Prostate gland (tissue), 2 donors: Measurements from ENCODE around the gene RPL37.

Source experiments
- POLR2A ChIP-seq: fragments of 450-650 bp; IDR thresholded peaks from one replicate; pipeline ENCODE4 v1.6.1; 2016; ENCODE audit warnings: antibody characterized with exemption, mild to moderate bottlenecking
- TF ChIP-seq, protein P1 (sequence below), 4 experiments: fragments of 200-600 bp in 2 of 4; fragments of 450-650 bp in 2 of 4; sonication (generic) in 2 of 4; IDR thresholded peaks; 1 replicate in 3 of 4; 2 replicates in 1 of 4; pipeline ENCODE4 v1.5.1; 2016 to 2019; ENCODE audit warnings: antibody characterized with exemption in 4 of 4, mild to moderate bottlenecking in 2 of 4, moderate library complexity in 2 of 4

DNA sequence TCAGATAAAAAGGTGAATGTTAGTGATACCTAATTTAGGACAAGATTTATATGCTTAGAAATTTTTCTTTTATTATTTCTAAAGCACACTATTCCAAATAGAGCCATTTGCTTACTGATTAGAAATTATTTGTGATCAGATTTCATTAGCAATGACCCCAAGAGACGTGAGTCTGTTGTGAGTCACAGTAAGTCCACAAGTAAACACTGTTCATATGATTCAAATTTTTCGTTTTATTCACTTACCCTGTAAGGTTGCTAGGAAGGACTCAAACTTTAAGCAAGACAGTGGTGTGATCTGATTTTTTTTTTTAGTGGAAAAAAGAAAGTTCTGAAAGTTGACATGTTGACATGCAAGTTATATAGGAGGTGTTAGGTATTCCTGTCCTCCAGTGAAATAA lies 7.3 kb upstream of the RPL37 start:
- TF ChIP-seq, protein P1, sequence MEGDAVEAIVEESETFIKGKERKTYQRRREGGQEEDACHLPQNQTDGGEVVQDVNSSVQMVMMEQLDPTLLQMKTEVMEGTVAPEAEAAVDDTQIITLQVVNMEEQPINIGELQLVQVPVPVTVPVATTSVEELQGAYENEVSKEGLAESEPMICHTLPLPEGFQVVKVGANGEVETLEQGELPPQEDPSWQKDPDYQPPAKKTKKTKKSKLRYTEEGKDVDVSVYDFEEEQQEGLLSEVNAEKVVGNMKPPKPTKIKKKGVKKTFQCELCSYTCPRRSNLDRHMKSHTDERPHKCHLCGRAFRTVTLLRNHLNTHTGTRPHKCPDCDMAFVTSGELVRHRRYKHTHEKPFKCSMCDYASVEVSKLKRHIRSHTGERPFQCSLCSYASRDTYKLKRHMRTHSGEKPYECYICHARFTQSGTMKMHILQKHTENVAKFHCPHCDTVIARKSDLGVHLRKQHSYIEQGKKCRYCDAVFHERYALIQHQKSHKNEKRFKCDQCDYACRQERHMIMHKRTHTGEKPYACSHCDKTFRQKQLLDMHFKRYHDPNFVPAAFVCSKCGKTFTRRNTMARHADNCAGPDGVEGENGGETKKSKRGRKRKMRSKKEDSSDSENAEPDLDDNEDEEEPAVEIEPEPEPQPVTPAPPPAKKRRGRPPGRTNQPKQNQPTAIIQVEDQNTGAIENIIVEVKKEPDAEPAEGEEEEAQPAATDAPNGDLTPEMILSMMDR (IDR thresholded peaks at IDR 0.05) = no peak
- no peak for TF ChIP-seq POLR2A
